Measurements from ENCODE around the gene RPTOR.

Gene RPTOR

GRCh38 chr17:80879723-80880647 lies 335.3 kb downstream of the RPTOR start:
- no peak for DNase-seq (ENCODE audit: low spot score)

DNA sequence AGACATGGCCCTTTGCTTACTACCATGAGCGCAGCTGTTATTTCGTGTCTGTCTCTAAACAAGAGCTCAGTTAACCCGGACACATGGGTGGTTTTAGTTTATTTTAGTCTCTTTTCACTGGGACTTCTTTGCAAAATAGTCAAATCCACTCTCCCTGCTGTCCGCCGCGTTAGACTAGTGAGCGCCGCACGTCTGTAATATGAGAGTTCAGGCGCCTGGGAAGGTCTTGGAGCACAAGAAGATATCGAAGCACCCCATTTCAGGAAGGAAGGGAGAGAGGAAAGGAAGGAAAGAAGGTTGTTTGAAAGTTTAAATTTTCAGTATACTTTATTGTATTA lies 336.0 kb downstream of the RPTOR start:
- no peak for DNase-seq (ENCODE audit: low spot score)

- no peak for DNase-seq (ENCODE audit: low spot score)
Measured at GRCh38 chr17:80881306-80881705, 336.7 kb downstream of the RPTOR start.

DNA sequence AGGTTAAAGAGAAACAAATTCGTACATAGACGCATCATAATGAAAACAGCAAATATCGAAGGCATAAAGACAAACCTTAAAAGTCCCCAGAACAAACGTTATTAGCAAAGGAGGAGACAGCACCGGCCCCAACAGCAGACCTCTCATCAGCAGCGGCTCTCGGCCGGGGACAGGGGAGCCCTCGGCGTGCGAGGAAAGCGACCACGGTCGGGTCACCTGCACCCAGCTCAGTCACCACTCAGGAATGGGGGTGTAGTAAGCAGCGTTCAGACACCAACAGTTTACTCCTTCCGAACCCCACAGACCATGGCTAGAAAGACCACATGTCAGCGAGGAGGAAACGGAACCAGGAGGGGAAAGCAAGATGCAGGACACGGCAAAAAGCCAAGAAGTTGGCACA lies 337.7 kb downstream of the RPTOR start:
- DNase-seq (ENCODE audit: low spot score) = no peak

DNA sequence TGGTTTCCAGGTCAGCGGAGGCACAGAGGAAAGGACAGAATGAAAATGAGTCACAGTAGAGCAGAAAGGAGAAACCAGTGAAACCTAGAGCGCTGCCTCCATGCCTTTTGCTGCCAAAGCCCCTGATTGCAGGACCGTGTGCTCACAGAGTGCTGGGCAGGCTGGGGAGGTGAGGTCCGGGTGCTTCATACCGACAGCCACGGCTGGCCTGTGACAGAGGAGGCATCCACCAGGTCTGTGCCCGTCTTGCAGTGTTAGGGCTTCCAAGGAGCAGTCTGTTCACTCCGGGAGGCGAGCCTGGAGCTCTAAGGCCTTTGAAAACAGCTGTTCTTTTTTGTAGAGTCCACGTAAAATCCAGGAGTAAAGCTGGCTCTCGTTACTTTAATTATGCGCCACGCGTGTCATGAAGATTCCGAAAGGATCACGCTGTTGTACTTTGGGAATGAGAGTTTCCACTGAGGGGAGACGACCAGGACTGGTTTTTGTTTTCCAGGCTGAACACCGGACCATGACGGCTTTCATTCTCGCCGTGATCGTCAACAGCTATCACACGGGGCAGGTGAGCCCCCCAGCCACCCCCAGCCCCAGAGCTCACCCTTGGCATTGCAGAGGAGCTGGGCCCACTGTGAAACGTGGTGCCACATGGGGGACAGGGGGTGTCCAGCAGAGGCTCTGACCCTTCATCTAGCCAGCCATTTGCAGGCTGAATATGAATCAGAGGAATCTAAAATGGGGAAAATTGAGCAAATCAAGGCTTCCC lies 338.5 kb downstream of the RPTOR start:
- no peak for DNase-seq (ENCODE audit: low spot score)

DNA sequence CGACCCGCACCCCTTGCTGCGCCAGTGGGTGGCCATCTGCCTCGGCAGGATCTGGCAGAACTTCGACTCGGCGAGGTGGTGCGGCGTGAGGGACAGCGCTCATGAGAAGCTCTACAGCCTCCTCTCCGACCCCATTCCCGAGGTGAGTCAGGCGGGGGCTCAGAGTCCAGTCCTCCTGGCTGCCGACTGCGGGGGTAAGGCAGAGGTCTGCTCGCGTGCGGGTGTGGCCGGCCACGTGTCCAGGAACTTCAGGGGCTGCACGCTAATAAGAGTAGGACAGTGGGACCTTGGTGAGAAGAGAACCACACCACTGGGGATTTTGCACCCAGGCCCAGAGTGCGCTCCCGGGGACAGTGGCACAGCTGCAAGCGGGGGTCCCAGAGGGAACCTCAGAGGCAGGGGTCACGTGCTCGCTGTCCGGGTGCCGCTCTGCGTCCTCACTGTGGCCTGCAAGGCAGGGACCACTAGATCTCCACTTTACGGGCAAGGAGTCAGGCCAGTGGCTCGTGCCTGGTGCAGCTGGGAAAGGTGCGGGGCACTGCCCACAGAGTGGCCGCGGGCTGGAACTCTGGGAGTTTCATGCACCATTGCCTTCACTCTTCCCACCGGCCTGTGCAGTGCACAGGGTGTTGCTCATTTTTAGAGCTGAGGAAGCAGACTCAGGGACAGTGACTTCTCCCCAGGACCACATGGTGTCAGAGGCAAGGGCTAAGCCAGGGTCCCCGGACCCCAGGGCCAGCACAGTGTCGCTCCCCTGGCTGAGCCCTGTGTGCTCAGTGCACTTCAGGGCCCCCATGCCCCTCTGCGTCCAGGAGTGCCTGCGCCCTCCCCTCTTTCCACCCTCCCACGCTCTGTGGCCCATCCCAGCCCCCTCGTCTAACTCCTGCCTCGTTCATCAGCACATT lies 339.4 kb downstream of the RPTOR start:
- DNase-seq (ENCODE audit: low spot score) = no peak

GRCh38 chr17:80884811-80885210 lies 340.2 kb downstream of the RPTOR start:
- no peak for DNase-seq (ENCODE audit: low spot score)

DNA sequence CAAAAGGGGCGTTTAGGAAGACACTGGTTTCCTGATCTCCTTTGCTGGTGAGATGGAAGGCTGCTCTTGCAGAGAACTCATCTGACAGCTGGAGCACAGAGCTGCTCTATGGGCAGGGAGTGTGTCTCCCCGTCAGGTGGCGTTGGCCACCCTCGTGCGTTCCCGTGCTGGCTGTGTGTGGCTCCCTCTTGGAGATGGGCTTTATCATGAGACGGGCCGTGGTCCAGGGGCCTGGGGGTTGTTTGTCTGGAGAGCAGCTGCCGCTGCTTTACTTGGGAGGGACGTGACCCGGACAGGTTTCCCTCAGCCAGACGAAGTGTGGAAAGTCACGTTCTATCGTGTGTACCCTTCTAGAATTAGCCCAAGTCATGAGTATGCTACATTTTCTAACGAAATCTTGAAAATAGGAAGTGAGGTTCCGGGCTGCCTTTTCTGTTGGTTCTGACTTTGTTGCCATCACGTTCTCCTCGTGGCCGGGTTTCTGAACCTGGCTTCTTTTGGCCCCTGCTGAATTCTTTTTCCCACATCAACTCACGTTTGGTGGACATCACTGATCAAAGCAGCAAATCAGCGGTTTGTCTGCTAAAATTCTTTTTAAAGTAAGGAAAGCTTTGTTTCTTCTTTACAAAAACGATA lies 341.4 kb downstream of the RPTOR start:
- no peak for DNase-seq (ENCODE audit: low spot score)

- no peak for DNase-seq (ENCODE audit: low spot score)
Measured at GRCh38 chr17:80886641-80887573, 342.3 kb downstream of the RPTOR start.

DNA sequence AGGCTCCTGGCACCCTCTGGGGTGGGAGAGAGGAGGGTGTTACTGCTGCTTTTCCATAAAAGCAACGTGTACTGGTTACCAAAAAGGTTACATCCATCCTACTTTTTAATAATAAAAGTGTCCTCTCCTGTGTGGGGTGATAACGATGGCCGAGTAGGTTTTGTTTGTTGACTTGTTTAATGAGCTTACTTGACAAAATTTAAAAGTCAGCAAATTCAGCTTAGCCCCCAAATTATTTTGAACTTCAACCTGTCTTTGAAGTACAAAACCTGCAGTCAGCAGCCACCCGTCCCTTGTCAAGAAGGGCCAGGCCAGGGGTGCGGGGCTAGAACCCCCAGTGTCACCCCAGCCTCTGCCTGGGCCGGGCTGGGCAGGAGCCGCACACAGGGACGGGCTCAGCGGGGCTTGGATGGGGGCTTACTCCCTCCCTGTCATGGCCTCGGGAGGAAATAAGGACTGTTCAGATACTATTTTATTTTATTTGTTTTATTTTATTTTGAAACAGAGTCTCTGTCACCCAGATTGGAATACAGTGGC lies 343.1 kb downstream of the RPTOR start:
- DNase-seq (ENCODE audit: low spot score) = no peak

- no peak for DNase-seq (ENCODE audit: low spot score)
Measured at GRCh38 chr17:80888276-80889160, 343.9 kb downstream of the RPTOR start.

DNA sequence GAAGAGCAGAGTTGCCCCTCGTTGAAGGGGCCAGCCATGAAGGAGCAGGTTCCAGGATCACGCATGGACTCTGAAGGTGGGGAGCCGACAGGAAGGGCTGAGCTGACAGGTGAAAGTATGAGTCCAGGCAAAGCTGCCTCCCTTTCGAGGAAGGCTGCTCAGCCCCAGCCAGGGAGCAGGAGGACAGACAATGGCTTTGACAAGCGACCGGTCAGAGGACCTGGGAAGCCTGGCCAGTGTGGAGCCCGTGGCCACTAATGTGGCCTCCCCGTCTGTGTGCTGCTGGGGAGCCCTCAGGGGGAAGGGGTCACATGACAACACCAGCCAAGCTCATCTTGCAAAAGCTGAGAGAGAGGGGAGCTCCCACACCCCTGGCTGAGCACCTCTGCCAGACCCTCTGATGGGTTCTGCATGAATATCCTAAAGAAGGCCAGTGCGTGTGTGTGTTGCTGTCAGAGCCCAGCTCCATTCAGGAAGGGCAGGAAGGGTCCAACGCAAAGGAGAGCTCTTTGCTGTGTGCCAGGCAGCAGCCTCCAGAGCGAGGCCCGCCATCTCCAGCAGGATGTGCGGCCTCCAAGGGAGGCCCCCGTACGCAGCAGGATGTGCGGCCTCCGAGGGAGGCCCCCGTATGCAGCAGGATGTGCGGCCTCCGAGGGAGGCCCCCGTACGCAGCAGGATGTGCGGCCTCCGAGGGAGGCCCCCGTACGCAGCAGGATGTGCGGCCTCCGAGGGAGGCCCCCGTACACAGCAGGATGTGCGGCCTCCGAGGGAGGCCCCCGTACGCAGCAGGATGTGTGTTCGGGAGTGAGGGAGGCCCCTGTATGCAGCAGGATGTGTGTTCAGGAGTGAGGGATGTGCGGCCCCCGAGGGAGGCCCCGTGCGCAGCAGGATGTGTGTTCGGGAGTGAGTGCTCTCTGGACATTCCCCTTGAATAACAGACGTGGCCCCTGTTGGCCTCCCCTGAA lies 344.9 kb downstream of the RPTOR start:
- DNase-seq (ENCODE audit: low spot score) = no peak

GRCh38 chr17:80890196-80890920 lies 345.7 kb downstream of the RPTOR start:
- DNase-seq (ENCODE audit: low spot score) = no peak

- no peak for DNase-seq (ENCODE audit: low spot score)
Measured at GRCh38 chr17:80890921-80891396, 346.3 kb downstream of the RPTOR start.

- peak; percentile 67 for DNase-seq (ENCODE audit: low spot score)
Measured at GRCh38 chr17:80891397-80892018, 346.9 kb downstream of the RPTOR start.

GRCh38 chr17:80892019-80892855 lies 347.6 kb downstream of the RPTOR start:
- DNase-seq (ENCODE audit: low spot score) = peak; percentile 89

Data from COLO829 (cell line).